Measurements from ENCODE around the gene EBF4.

The EBF4 gene

DNA sequence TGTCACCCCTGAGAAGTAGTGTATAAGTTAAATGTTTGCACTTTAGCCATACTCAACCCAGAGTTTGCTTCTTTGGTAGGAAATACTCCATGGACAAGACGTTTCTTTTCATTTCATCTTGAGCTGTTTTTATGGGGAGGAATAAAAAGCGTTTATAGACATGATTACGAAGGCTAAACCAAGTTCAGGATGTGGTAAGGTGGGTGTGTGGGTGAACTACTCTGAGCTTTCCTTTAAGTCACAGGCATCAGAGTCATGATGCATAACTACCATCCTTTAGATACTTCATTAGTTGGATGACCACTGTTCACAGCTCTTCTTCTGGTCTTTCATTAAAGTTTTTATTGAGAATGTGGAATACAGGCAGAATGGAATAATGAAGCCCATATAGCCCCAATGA lies 48.9 kb downstream of the EBF4 start:
- no peak for DNase-seq (ENCODE audit: low spot score in 2 of 2)
- H3K27ac Mint-ChIP-seq, result peak overlapping the region; percentile 44
- no peaks in the 10 kb centered on the region for H3K9me3 Mint-ChIP-seq
- peak; percentile 92 for ATAC-seq
- peaks cover 56% of the 10 kb centered on the region for H3K4me1 Mint-ChIP-seq
- peak overlapping the region; percentile 37 for H3K4me3 Mint-ChIP-seq
- peaks cover 6% of the 10 kb centered on the region for H3K36me3 Mint-ChIP-seq

DNA sequence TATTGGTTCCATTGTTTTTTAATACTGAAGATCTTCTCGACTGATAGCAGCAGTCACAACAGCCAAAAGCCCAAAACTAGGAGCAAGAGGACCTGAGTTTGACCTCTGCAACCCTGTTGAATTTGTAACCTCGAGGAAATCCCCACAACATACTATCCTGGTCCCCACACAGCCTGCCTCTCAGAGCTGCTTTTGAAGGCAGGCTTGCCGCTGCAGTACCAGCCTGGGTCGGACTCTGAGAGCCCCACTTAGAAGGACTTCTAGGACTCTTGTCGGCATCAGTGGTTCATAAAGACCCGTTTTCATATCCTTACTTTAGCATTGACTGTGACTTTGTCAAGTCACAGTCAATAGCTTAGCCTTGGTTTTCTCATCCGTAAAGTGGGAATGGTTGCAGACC lies 49.3 kb downstream of the EBF4 start:
- Mint-ChIP-seq H3K36me3 (peaks cover 6% of the 10 kb centered on the region), H3K9me3 (no peaks in the 10 kb centered on the region), H3K27ac (peak overlapping the region; percentile 44), H3K4me3 (peak overlapping the region; percentile 37), H3K4me1 (peaks cover 56% of the 10 kb centered on the region)
- DNase-seq (ENCODE audit: low spot score in 2 of 2) (peak in 1 of 2 donors; percentile 45), ATAC-seq (no peak)

DNA sequence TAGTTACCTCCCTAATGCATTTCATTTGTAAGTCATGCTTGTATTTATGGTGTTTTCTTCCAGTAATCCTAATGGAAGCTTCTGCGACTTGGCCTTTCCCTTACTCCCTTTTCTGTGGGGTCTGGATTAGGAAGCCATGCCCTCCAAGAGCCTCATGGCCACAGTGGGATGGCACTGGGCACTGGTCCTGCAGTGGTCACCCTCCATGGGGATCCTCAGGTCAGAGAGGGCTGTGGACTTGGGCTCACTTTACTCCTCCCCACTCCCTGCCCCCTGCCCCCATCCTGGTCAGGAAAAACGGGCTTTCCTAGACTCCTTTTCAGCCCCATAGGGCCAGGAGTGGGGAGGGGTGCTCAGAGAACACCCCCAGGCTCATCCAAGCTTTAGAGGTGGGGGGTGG lies 49.9 kb downstream of the EBF4 start:
- ATAC-seq, result no peak
- H3K4me1 Mint-ChIP-seq, result peaks cover 60% of the 10 kb centered on the region
- H3K4me3 Mint-ChIP-seq, result peak overlapping the region; percentile 37
- no peaks in the 10 kb centered on the region for H3K9me3 Mint-ChIP-seq
- DNase-seq (ENCODE audit: low spot score in 2 of 2), result no peak
- H3K27ac Mint-ChIP-seq, result peak overlapping the region; percentile 44
- H3K36me3 Mint-ChIP-seq, result peaks cover 6% of the 10 kb centered on the region

DNA sequence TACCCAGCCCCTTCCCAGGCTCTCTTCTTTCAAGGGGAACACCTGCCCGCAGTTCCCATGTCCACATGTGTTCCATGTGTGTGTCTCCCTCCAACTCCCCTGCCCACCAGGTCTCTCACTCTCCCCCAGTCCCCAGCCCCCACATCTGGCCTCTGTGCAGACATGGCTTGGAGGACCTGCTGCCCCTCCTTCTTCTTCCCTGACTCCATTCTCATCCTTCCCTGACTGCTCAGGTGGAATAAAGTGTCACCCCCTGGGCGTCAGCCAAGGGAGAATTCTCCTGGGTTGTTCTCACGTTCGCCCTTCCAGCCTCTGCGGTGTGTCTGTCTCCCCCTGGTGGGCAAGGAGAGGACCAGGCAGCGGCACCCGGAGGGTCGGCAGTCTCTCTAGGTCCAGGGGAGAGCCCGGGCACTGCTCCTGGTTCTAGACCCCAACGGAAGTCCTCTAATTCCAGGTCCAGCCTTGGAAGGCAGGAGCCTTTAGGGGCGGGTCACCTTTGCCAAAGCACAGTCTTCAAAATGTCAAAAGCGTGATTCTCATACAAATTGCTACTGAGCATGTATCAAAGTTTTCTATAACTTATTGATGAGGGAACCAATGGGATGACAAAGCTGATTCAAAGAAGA lies 50.5 kb downstream of the EBF4 start:
- Mint-ChIP-seq H3K4me1 (peaks cover 65% of the 10 kb centered on the region), H3K27ac (peak overlapping the region; percentile 80), H3K9me3 (no peaks in the 10 kb centered on the region), H3K36me3 (peaks cover 6% of the 10 kb centered on the region), H3K4me3 (peak overlapping the region; percentile 54)
- ATAC-seq (peak; percentile 74), DNase-seq (ENCODE audit: low spot score in 2 of 2) (peak; percentile 67 to 84)

- H3K27ac Mint-ChIP-seq, result no peak overlapping the region
- H3K4me1 Mint-ChIP-seq, result peaks cover 57% of the 10 kb centered on the region
- DNase-seq (ENCODE audit: low spot score in 2 of 2) (peak in 1 of 2 donors; percentile 44), ATAC-seq (no peak)
- H3K4me3 Mint-ChIP-seq, result no peak overlapping the region
- H3K9me3 Mint-ChIP-seq, result no peaks in the 10 kb centered on the region
- peaks cover 6% of the 10 kb centered on the region for H3K36me3 Mint-ChIP-seq
Observed at GRCh38 chr20:2745060-2745910, 52.7 kb downstream of the EBF4 start.

- no peaks in the 10 kb centered on the region for H3K9me3 Mint-ChIP-seq
- no peak overlapping the region for H3K27ac Mint-ChIP-seq
- H3K4me1 Mint-ChIP-seq, result peaks cover 57% of the 10 kb centered on the region
- no peak overlapping the region for H3K4me3 Mint-ChIP-seq
- DNase-seq (ENCODE audit: low spot score in 2 of 2), result peak in 1 of 2 donors; percentile 49
- ATAC-seq, result no peak
- peaks cover 6% of the 10 kb centered on the region for H3K36me3 Mint-ChIP-seq
Observed at GRCh38 chr20:2745936-2746635, 53.5 kb downstream of the EBF4 start.

GRCh38 chr20:2746636-2747265 lies 54.2 kb downstream of the EBF4 start:
- Mint-ChIP-seq H3K9me3 (no peaks in the 10 kb centered on the region), H3K27ac (no peak overlapping the region), H3K4me3 (no peak overlapping the region), H3K36me3 (peaks cover 6% of the 10 kb centered on the region), H3K4me1 (peaks cover 53% of the 10 kb centered on the region)
- DNase-seq (ENCODE audit: low spot score in 2 of 2) (peak in 1 of 2 donors; percentile 45), ATAC-seq (no peak)

DNA sequence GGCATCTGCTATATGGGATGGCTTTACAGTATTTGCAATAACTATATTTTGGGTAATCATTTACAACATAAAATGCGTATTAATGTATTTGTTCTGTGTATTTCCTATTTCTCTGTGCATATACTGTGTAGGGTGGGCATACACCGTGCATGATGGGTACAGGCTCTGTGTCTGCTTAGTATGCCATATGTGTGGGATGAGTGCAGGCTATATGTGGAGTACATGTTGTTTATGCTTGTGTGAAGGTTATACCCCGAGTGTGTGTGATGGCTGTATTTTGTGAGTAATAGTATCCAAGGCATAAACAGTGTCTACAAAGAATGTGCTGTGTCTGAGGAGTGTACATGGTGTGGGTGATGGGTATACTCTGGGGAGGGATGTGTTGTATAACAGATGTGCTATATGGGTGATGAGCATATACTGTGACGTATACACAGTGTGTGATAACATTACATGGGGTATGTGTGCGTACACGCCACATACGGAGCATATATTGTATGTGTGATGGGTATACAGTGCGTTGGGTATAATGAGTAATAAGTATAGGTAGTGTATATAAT lies 55.2 kb downstream of the EBF4 start:
- Mint-ChIP-seq H3K4me1 (peaks cover 45% of the 10 kb centered on the region), H3K36me3 (peaks cover 5% of the 10 kb centered on the region), H3K4me3 (no peak overlapping the region), H3K27ac (no peak overlapping the region), H3K9me3 (no peaks in the 10 kb centered on the region)
- ATAC-seq (no peak), DNase-seq (ENCODE audit: low spot score in 2 of 2) (peak in 1 of 2 donors; percentile 43)

DNA sequence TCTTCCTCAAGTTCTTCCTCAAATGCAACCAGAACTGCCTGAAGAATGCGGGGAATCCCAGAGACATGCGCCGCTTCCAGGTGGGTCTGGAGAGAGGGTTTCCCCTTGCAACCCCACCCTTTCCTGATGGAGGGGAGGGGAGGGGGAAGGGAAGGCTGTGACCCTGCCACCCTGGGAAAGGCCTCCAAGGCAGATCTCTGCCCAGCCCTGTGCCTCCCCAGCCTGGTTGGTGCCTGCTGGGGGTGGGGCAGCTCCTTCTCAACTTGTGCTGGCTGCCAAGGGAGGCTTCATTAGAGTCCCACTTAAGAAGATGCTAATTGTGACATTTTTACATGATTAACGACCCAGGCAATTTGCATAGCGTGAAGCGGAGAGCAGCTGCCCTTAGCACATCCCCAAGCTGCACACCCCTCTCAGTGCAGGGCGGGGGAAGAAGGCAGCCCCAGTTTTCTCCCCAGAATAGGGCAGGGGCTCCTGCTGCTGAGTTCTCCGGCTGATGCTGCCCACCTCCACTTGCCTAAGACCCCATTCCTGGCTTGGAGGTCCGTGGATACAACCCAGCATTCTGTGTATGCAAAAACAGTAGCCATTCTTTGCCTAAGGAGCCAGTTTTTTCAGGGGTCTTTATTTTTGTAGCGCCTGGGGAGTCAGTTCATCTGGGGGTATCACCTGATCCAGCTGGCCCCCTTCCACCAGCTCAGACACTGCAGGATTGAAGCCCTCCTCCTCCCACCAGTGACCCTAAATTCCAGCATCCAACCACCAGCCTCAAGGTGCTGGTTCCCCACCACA lies 56.2 kb downstream of the EBF4 start:
- Mint-ChIP-seq H3K27ac (no peak overlapping the region), H3K4me3 (no peak overlapping the region), H3K9me3 (no peaks in the 10 kb centered on the region), H3K36me3 (no peaks in the 10 kb centered on the region), H3K4me1 (peaks cover 46% of the 10 kb centered on the region)
- ATAC-seq (no peak), DNase-seq (ENCODE audit: low spot score in 2 of 2) (peak in 1 of 2 donors; percentile 40)

DNA sequence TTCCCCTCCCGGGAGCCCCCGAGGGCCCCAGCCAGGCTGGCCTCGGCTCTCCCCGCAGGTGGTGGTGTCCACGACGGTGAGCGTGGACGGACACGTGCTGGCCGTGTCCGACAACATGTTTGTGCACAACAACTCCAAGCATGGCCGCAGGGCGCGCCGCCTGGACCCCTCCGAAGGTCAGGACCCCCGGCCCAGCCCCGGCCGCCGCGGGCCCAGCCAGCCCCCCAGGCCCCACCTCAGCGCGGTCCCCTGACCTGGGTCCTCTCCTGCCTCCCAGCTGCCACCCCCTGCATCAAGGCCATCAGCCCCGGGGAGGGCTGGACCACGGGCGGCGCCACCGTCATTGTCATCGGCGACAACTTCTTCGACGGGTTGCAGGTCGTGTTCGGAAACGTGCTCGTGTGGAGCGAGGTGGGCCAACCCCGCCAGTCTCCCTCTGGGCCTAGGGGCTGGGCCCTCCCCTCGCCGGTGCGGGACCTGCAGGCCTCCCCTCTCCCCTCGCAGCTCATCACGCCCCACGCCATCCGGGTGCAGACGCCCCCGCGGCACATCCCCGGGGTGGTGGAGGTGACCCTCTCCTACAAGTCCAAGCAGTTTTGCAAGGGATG lies 56.9 kb downstream of the EBF4 start:
- Mint-ChIP-seq H3K27ac (no peak overlapping the region), H3K36me3 (no peaks in the 10 kb centered on the region), H3K4me1 (peaks cover 47% of the 10 kb centered on the region), H3K4me3 (no peak overlapping the region), H3K9me3 (no peaks in the 10 kb centered on the region)
- DNase-seq (ENCODE audit: low spot score in 2 of 2) (no peak), ATAC-seq (no peak)

DNA sequence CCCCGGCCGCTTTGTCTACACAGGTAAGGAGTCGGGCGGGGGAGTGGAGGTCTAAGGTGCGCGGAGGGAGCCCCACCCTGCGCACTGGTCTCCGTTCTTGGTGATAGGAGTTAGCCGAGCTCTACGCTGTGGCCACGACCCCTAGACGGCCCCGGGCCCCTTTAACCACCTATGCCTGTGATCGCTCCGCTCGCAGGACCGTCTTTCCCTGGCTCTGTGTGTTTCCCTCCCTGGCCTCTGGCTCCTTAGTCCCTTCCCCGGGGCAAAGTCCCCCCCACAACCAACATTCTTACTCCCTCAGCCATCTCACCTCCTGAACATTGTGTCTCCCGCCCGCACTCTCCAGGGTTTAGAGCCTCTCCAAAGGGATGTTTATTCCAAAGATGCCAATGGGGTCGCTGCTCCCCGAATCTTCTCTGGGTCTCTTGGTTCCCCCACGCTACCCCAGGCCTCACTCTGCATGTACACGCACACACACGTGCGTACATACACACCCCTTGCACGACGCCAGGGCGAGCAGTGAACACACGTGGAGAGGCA lies 57.4 kb downstream of the EBF4 start:
- Mint-ChIP-seq H3K4me1 (peaks cover 47% of the 10 kb centered on the region), H3K36me3 (no peaks in the 10 kb centered on the region), H3K9me3 (no peaks in the 10 kb centered on the region), H3K4me3 (peak overlapping the region; percentile 66), H3K27ac (no peak overlapping the region)
- ATAC-seq, result no peak
- no peak for DNase-seq (ENCODE audit: low spot score in 2 of 2)

DNA sequence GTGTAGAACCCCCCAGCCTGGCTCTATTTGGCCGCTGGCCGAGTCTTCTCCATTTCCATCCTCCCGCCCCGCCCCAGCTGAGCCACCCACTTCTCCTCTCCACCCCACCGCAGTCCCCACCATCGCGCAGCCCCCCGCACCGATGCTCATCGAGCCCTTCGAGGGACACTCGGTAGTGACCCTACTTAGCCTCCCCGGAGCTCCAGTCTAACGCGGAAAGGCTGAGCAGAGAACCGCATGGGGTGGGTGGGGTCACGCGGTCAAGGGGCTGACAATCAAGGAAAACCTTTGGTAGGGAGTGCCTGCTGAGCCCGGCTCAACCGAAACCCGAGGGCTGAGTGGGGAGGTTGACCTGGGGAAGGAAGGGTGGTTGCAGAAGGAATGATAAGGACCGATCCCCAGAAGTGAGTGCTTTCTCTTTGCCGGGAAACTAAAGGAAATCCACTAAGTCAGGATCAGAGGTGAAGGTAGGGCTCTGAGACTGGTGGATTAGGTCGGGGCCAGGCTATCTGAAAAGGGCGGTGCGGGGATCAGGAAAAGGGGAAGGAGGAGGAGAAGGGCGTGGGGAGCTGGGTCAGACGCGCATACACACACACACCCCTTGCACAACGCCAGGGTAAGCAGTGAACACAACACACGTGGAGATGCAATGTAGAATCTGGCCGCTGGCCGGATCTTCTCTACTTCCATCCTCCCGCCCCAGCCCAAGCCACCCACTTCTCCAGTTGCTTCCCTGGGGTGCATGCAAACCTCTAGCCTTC lies 58.1 kb downstream of the EBF4 start:
- DNase-seq (ENCODE audit: low spot score in 2 of 2) (no peak), ATAC-seq (peak; percentile 33)
- Mint-ChIP-seq H3K4me1 (peaks cover 43% of the 10 kb centered on the region), H3K9me3 (no peaks in the 10 kb centered on the region), H3K36me3 (no peaks in the 10 kb centered on the region), H3K4me3 (peak overlapping the region; percentile 66), H3K27ac (no peak overlapping the region)

DNA sequence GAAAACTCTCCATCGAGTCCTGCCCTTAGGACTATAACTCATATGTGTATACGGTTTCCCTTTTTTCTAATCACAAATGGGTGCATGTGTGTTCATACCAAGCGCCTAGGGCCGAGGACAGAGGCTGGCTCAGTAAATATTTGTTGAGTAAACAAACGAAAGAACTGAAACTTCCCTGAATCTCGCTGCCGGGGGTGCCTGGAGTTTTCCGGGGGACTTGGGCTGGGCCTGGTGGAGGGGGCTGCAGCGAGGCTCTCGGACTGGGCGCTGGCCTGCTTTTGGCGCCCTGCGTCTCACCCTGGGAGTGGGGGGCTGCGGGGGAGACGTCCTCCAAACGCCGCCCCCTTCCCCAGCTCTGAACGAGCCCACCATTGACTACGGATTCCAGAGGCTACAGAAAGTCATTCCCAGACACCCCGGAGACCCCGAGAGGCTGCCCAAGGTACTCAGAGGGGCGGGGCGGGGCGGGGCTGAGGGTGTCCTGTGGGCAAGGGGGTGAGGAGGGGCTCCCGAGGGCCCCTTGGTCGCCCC lies 58.8 kb downstream of the EBF4 start:
- no peak for DNase-seq (ENCODE audit: low spot score in 2 of 2)
- Mint-ChIP-seq H3K27ac (no peak overlapping the region), H3K4me3 (peak overlapping the region; percentile 66), H3K36me3 (no peaks in the 10 kb centered on the region), H3K4me1 (peaks cover 46% of the 10 kb centered on the region), H3K9me3 (no peaks in the 10 kb centered on the region)
- no peak for ATAC-seq
